Suprapubic skin (tissue), 2 donors: Measurements from ENCODE around the gene ETV5.

ENCODE experiments used
- EP300 ChIP-seq: sonication (generic); formaldehyde crosslinking; IDR thresholded peaks from one replicate; pipeline ENCODE4 v1.6.1; 2017; ENCODE audit warnings: antibody characterized with exemption
- POLR2A ChIP-seq, 2 donors: fragments of 450-650 bp; IDR thresholded peaks; one replicate each; pipeline ENCODE4 v1.6.1; 2017; ENCODE audit warnings: antibody characterized with exemption in 2 of 2, mild to moderate bottlenecking in 2 of 2, moderate library complexity in 2 of 2

DNA sequence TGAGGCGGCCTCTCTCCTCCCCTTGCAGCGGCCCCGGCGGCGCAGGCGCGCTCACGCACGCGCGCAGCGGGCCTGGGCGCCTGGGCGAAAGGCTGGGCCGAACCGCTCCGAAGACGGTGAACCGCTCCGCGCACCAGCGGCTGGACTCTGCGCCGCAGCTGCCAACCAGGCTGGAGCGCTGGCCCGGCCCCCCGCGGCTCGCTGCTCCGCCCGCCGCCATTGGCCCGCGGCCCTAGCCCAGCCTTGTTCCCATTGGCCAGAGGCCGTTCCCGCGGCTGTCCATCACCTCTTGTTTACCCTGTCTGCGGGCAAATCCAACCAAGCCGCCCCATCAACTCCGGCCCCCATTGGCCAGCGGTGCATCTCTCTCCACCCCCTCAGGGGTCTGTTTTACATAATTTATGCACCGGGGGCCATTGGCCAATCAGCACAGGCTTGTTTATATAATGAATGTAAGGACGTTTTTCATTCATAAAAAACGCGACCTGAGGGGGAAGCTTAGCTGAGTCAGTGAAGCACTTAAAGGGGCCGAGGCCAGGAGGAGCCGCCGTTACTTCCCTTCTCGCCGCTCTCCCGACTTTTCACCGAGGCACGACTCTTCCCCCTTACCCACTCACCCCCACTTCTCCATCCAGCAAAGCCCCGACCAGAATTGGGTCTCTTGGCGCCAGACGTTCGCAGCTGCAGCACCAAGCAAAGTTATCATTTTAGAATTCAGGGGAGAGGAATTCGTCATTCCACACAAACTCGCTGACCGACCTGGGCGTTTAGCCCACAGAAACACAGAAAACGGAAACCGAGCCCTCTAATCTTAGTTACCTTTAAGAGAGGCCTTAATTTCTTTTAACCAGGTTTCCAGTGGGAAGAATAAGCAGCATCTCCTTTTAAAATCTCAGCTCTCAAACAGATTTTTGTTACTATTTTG, at the start of gene ETV5:
- TF ChIP-seq POLR2A (IDR thresholded peaks at IDR 0.05) (peak in 1 of 2 donors; percentile 73), EP300 (no peak)
